ENCODE data around the gene OXSR1.

GRCh38 chr3:38173834-38174418 lies 8.6 kb downstream of the OXSR1 start:
- TF ChIP-seq, protein P1, sequence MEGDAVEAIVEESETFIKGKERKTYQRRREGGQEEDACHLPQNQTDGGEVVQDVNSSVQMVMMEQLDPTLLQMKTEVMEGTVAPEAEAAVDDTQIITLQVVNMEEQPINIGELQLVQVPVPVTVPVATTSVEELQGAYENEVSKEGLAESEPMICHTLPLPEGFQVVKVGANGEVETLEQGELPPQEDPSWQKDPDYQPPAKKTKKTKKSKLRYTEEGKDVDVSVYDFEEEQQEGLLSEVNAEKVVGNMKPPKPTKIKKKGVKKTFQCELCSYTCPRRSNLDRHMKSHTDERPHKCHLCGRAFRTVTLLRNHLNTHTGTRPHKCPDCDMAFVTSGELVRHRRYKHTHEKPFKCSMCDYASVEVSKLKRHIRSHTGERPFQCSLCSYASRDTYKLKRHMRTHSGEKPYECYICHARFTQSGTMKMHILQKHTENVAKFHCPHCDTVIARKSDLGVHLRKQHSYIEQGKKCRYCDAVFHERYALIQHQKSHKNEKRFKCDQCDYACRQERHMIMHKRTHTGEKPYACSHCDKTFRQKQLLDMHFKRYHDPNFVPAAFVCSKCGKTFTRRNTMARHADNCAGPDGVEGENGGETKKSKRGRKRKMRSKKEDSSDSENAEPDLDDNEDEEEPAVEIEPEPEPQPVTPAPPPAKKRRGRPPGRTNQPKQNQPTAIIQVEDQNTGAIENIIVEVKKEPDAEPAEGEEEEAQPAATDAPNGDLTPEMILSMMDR (IDR thresholded peaks at IDR 0.05) = no peak
- no peak for TF ChIP-seq POLR2A (IDR thresholded peaks at IDR 0.05)

All from Peyer's patch (tissue), 4 donors.